GM23338 (cell line): ENCODE results near the gene COQ10B. TPM values are rescaled to one million over a fixed set of nuclear protein-coding genes. Genes with fewer than 3 reads are reported as not detected.
A peak's percentile ranks its signal among the peaks of the same experiment; 100 is the strongest.

Experiments
- ATAC-seq: fragments of 200-7000 bp; cut with Tn5 transposase; 3 replicates; pipeline ENCODE4 v1.9.1; 2020
- DNase-seq: peaks from one replicate; pipeline ENCODE4 v3.0.0-alpha.2; 2015; ENCODE audit warnings: low spot score
- H2AFZ ChIP-seq: fragments of 200-600 bp; sonication (generic); 2 replicates; pipeline ENCODE4 v1.8.0; 2016; ENCODE audit warnings: antibody characterized with exemption, mild to moderate bottlenecking, moderate library complexity
- H3F3A ChIP-seq: fragments of 200-600 bp; sonication (generic); replicated peaks from 2 replicates; pipeline ENCODE4 v1.8.0; 2017; ENCODE audit warnings: antibody characterized with exemption, mixed run types, low read depth
- H3K27ac ChIP-seq: fragments of 200-600 bp; sonication (generic); 2 replicates; pipeline ENCODE4 v1.6.1; 2016; ENCODE audit warnings: low read depth
- H3K27me3 ChIP-seq: fragments of 200-600 bp; sonication (generic); 2 replicates; pipeline ENCODE4 v1.8.0; 2016; ENCODE audit warnings: mild to moderate bottlenecking, mixed run types, moderate library complexity; ENCODE audit not compliant: insufficient read depth
- H3K36me3 ChIP-seq: fragments of 200-600 bp; sonication (generic); 2 replicates; pipeline ENCODE4 v1.8.0; 2016; ENCODE audit warnings: mild to moderate bottlenecking; ENCODE audit not compliant: insufficient read depth
- H3K4me1 ChIP-seq: fragments of 200-600 bp; sonication (generic); 2 replicates; pipeline ENCODE4 v1.8.0; 2016; ENCODE audit warnings: mild to moderate bottlenecking, moderate library complexity; ENCODE audit not compliant: insufficient read depth
- H3K4me2 ChIP-seq: fragments of 200-600 bp; sonication (generic); 2 replicates; pipeline ENCODE4 v1.7.1; 2017; ENCODE audit warnings: mixed run types
- H3K4me3 ChIP-seq: fragments of 200-600 bp; sonication (generic); 2 replicates; pipeline ENCODE4 v1.6.1; 2016; ENCODE audit warnings: mixed run types
- H3K79me2 ChIP-seq: fragments of 200-600 bp; sonication (generic); replicated peaks from 2 replicates; pipeline ENCODE4 v1.8.0; 2017; ENCODE audit warnings: mild to moderate bottlenecking; ENCODE audit not compliant: insufficient read depth
- H3K9me2 ChIP-seq: fragments of 200-600 bp; sonication (generic); 2 replicates; pipeline ENCODE4 v1.8.0; 2017; ENCODE audit not compliant: insufficient read depth
- H4K20me1 ChIP-seq: fragments of 200-600 bp; sonication (generic); replicated peaks from 2 replicates; pipeline ENCODE4 v1.8.0; 2017; ENCODE audit warnings: mild to moderate bottlenecking; ENCODE audit not compliant: insufficient read depth
- H3K27ac Mint-ChIP-seq: 2 replicates; pipeline ENCODE4 v1.8.0; 2020; ENCODE audit warnings: inconsistent platforms, mild to moderate bottlenecking, moderate library complexity, mixed read lengths
- H3K27me3 Mint-ChIP-seq: 3 replicates; pipeline ENCODE4 v1.8.0; 2022; ENCODE audit warnings: low read depth, mild to moderate bottlenecking, moderate library complexity, mixed read lengths, inconsistent platforms; ENCODE audit not compliant: insufficient read depth, poor library complexity
- H3K36me3 Mint-ChIP-seq: 3 replicates; pipeline ENCODE4 v1.8.0; 2021; ENCODE audit warnings: low read depth, mild to moderate bottlenecking, inconsistent platforms, moderate library complexity, mixed read lengths
- H3K4me1 Mint-ChIP-seq: 3 replicates; pipeline ENCODE4 v1.8.0; 2020; ENCODE audit warnings: mild to moderate bottlenecking, inconsistent platforms, mixed read lengths
- H3K4me3 Mint-ChIP-seq: 3 replicates; pipeline ENCODE4 v1.8.0; 2021; ENCODE audit warnings: moderate library complexity, mild to moderate bottlenecking, inconsistent platforms, mixed read lengths
- H3K9me3 Mint-ChIP-seq: 3 replicates; pipeline ENCODE4 v1.8.0; 2020; ENCODE audit warnings: moderate library complexity, mild to moderate bottlenecking, inconsistent platforms, mixed read lengths
- CREB1 ChIP-seq: fragments of 250-450 bp; sonication (Bioruptor Pico); IDR thresholded peaks from 2 replicates; pipeline ENCODE4 v1.5.0; 2020; ENCODE audit warnings: low read depth, mild to moderate bottlenecking, moderate library complexity
- EZH2phosphoT487 ChIP-seq: fragments of 200-600 bp; sonication (generic); IDR thresholded peaks from one replicate; pipeline ENCODE4 v1.8.1; 2018; ENCODE audit warnings: antibody characterized with exemption; ENCODE audit not compliant: unreplicated experiment
- JUNB ChIP-seq: IDR thresholded peaks from one replicate; pipeline ENCODE4 v1.6.1; 2016; ENCODE audit warnings: antibody characterized with exemption; ENCODE audit not compliant: unreplicated experiment
- POLR2AphosphoS5 ChIP-seq: IDR thresholded peaks from 2 replicates; pipeline ENCODE4 v1.6.1; 2016; ENCODE audit warnings: antibody characterized with exemption, low read depth
- ZNF331 ChIP-seq: fragments of 250-450 bp; sonication (Bioruptor Pico); IDR thresholded peaks from 2 replicates; pipeline ENCODE4 v1.5.0; 2020; ENCODE audit warnings: low read depth, mild to moderate bottlenecking, moderate library complexity
- polyA plus RNA-seq: library from polyadenylated mRNA; unstranded; fragments of >200 nt; fragmentation: Nextera tagmentation; extraction: Ambion mirVana; gene quantifications from 2 replicates; pipeline ENCODE4 v1.2.1, GENCODE V29; 2016
- total RNA-seq: library from RNA; depleted of rRNA; stranded (reverse); fragments of >200 nt; shearing (Covaris generic); gene quantifications from 2 replicates; pipeline ENCODE4 v1.2.3, GENCODE V29; 2014
- TF ChIP-seq, protein P1 (sequence below): fragments of 250-450 bp; sonication (Bioruptor Pico); IDR thresholded peaks from 2 replicates; pipeline ENCODE4 v1.5.0; 2020; ENCODE audit warnings: mild to moderate bottlenecking, moderate library complexity
- TF ChIP-seq, protein P2 (sequence below): IDR thresholded peaks from 2 replicates; pipeline ENCODE4 v1.6.1; 2016; ENCODE audit warnings: antibody characterized with exemption

The COQ10B gene
- total and polyA plus RNA-seq, 2 experiments from 2014 or later = 26.1 to 27.6 TPM

GRCh38 chr2:197498235-197498936 lies 45.0 kb downstream of the COQ10B start (continued):
- TF ChIP-seq, protein P1, sequence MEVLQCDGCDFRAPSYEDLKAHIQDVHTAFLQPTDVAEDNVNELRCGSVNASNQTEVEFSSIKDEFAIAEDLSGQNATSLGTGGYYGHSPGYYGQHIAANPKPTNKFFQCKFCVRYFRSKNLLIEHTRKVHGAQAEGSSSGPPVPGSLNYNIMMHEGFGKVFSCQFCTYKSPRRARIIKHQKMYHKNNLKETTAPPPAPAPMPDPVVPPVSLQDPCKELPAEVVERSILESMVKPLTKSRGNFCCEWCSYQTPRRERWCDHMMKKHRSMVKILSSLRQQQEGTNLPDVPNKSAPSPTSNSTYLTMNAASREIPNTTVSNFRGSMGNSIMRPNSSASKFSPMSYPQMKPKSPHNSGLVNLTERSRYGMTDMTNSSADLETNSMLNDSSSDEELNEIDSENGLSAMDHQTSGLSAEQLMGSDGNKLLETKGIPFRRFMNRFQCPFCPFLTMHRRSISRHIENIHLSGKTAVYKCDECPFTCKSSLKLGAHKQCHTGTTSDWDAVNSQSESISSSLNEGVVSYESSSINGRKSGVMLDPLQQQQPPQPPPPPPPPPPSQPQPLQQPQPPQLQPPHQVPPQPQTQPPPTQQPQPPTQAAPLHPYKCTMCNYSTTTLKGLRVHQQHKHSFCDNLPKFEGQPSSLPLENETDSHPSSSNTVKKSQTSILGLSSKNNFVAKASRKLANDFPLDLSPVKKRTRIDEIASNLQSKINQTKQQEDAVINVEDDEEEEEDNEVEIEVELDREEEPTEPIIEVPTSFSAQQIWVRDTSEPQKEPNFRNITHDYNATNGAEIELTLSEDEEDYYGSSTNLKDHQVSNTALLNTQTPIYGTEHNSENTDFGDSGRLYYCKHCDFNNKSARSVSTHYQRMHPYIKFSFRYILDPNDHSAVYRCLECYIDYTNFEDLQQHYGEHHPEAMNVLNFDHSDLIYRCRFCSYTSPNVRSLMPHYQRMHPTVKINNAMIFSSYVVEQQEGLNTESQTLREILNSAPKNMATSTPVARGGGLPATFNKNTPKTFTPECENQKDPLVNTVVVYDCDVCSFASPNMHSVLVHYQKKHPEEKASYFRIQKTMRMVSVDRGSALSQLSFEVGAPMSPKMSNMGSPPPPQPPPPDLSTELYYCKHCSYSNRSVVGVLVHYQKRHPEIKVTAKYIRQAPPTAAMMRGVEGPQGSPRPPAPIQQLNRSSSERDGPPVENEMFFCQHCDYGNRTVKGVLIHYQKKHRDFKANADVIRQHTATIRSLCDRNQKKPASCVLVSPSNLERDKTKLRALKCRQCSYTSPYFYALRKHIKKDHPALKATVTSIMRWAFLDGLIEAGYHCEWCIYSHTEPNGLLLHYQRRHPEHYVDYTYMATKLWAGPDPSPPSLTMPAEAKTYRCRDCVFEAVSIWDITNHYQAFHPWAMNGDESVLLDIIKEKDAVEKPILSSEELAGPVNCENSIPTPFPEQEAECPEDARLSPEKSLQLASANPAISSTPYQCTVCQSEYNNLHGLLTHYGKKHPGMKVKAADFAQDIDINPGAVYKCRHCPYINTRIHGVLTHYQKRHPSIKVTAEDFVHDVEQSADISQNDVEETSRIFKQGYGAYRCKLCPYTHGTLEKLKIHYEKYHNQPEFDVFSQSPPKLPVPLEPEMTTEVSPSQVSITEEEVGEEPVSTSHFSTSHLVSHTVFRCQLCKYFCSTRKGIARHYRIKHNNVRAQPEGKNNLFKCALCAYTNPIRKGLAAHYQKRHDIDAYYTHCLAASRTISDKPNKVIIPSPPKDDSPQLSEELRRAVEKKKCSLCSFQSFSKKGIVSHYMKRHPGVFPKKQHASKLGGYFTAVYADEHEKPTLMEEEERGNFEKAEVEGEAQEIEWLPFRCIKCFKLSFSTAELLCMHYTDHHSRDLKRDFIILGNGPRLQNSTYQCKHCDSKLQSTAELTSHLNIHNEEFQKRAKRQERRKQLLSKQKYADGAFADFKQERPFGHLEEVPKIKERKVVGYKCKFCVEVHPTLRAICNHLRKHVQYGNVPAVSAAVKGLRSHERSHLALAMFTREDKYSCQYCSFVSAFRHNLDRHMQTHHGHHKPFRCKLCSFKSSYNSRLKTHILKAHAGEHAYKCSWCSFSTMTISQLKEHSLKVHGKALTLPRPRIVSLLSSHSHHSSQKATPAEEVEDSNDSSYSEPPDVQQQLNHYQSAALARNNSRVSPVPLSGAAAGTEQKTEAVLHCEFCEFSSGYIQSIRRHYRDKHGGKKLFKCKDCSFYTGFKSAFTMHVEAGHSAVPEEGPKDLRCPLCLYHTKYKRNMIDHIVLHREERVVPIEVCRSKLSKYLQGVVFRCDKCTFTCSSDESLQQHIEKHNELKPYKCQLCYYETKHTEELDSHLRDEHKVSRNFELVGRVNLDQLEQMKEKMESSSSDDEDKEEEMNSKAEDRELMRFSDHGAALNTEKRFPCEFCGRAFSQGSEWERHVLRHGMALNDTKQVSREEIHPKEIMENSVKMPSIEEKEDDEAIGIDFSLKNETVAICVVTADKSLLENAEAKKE (CRISPR knock-in tag) = no peak
- TF ChIP-seq POLR2AphosphoS5 (no peak; the same call in 1 of the 2 replicates), JUNB (no peak)

GRCh38 chr2:197498937-197499593 lies 45.7 kb downstream of the COQ10B start:
- no peaks in the 10 kb centered on the region for H3K27me3 ChIP-seq
- ATAC-seq = peak; percentile 34
- no peak overlapping the region for H2AFZ ChIP-seq
- H3K27ac ChIP-seq = peak overlapping the region; percentile 96; the same call in 1 of the 2 replicates
- no peaks in the 10 kb centered on the region for H3K9me2 ChIP-seq
- peaks cover 32% of the 10 kb centered on the region for H3K4me1 ChIP-seq
- H3K4me3 ChIP-seq = peak overlapping the region; percentile 84
- H3K36me3 ChIP-seq = peaks cover 65% of the 10 kb centered on the region
- peaks cover 9% of the 10 kb centered on the region; the same call in 2 of the 3 replicates for H3K9me3 Mint-ChIP-seq
- peak overlapping the region; percentile 94 for H3K4me2 ChIP-seq
- DNase-seq = peak; percentile 68
- peaks cover 41% of the 10 kb centered on the region for H3K4me1 Mint-ChIP-seq
- H3K4me3 Mint-ChIP-seq = peak overlapping the region; percentile 96
- peaks cover 90% of the 10 kb centered on the region for H3K36me3 Mint-ChIP-seq
- H3K27ac Mint-ChIP-seq = peak overlapping the region; percentile 99
- peaks cover 6% of the 10 kb centered on the region for H3K27me3 Mint-ChIP-seq
- peaks cover 35% of the 10 kb centered on the region for H3F3A ChIP-seq
- peaks cover 90% of the 10 kb centered on the region for H3K79me2 ChIP-seq
- H4K20me1 ChIP-seq = peaks cover 43% of the 10 kb centered on the region
- no peak for TF ChIP-seq CREB1 (CRISPR knock-in tag)
- TF ChIP-seq, protein P1 (CRISPR knock-in tag) = no peak
- no peak for TF ChIP-seq EZH2phosphoT487
- TF ChIP-seq ZNF331 (CRISPR knock-in tag) = no peak
- TF ChIP-seq, protein P2, sequence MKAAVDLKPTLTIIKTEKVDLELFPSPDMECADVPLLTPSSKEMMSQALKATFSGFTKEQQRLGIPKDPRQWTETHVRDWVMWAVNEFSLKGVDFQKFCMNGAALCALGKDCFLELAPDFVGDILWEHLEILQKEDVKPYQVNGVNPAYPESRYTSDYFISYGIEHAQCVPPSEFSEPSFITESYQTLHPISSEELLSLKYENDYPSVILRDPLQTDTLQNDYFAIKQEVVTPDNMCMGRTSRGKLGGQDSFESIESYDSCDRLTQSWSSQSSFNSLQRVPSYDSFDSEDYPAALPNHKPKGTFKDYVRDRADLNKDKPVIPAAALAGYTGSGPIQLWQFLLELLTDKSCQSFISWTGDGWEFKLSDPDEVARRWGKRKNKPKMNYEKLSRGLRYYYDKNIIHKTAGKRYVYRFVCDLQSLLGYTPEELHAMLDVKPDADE = no peak
